Stomach (tissue), 9 donors: Measurements from ENCODE around the gene DIAPH3. TPM values are rescaled to one million over a fixed set of nuclear protein-coding genes. Genes with fewer than 3 reads are reported as not detected.

Experiments used
- DNase-seq, 2 donors: peaks; one replicate each; pipeline versions ENCODE4 v3.0.0 to v3.0.0-alpha.2; 2013 to 2019
- H3K27ac ChIP-seq, 5 donors: fragments of 200-600 bp in 4 of 5; sonication (generic) in 4 of 5; one replicate each; pipeline ENCODE4 v1.5.1; 2013 to 2019; ENCODE audit warnings: mild to moderate bottlenecking in 1 of 5, moderate library complexity in 1 of 5
- H3K27me3 ChIP-seq, 3 donors: fragments of 200-600 bp; sonication (generic); one replicate each; pipeline ENCODE4 v1.5.1; 2017 to 2019; ENCODE audit warnings: mixed run types in 1 of 3
- H3K36me3 ChIP-seq, 4 donors: fragments of 200-600 bp; sonication (generic); 1 replicate in 3 of 4; 2 replicates in 1 of 4; pipeline ENCODE4 v1.5.1; 2016 to 2019
- H3K4me1 ChIP-seq, 4 donors: fragments of 200-600 bp; sonication (generic); one replicate each; pipeline ENCODE4 v1.5.1; 2016 to 2019
- H3K4me3 ChIP-seq, 4 donors: fragments of 200-600 bp; sonication (generic) in 3 of 4; one replicate each; pipeline ENCODE4 v1.5.1; 2016 to 2019; ENCODE audit warnings: mild to moderate bottlenecking in 1 of 4
- H3K9me3 ChIP-seq, 4 donors: fragments of 200-600 bp; sonication (generic); one replicate each; pipeline ENCODE4 v1.5.1; 2016 to 2019
- EP300 ChIP-seq: sonication (generic); formaldehyde crosslinking; IDR thresholded peaks from one replicate; pipeline ENCODE4 v1.6.1; 2017; ENCODE audit warnings: antibody characterized with exemption
- POLR2A ChIP-seq, 4 donors: fragments of 450-650 bp; IDR thresholded peaks; one replicate each; pipeline ENCODE4 v1.6.1; 2016; ENCODE audit warnings: antibody characterized with exemption in 4 of 4, control low read depth in 2 of 4, mild to moderate bottlenecking in 1 of 4, moderate library complexity in 1 of 4
- POLR2AphosphoS5 ChIP-seq, 3 donors: sonication (generic); formaldehyde crosslinking; IDR thresholded peaks; one replicate each; pipeline ENCODE4 v1.6.1; 2016; ENCODE audit warnings: antibody characterized with exemption in 3 of 3
- WGBS, 5 donors: extraction: QIAGEN DNeasy Blood & Tissue Kit in 3 of 5; methylation state at CpG; one replicate each; pipeline versions ENCODE4 v1.1.5 to v1.1.7; 2013 to 2018; 5-methylcytosine and 5-hydroxymethylcytosine counted together
- intact Hi-C: fragments of 100-400 bp; cut with DNase I; formaldehyde crosslinking; loops from one replicate; pipeline ENCODE4 v1.15.1; 2023; ENCODE audit warnings: low total_unique reads
- polyA plus RNA-seq, 3 donors: library from polyadenylated mRNA; stranded (reverse); fragments of 200-250 nt; gene quantifications; one replicate each; pipeline ENCODE4 v1.2.3, GENCODE V29; 2013
- total RNA-seq, 5 donors: library from RNA; depleted of rRNA; stranded (reverse); fragments of >200 nt; gene quantifications; one replicate each; pipeline versions ENCODE4 v1.1.0 to v1.2.3, GENCODE V29; 2014 to 2016
- TF ChIP-seq, protein P1 (sequence below), 7 experiments: fragments of 450-650 bp in 4 of 7; fragments of 200-600 bp in 3 of 7; sonication (generic) in 3 of 7; IDR thresholded peaks; one replicate each; pipeline ENCODE4 v1.5.1; 2016 to 2019; ENCODE audit warnings: antibody characterized with exemption in 7 of 7, control low read depth in 2 of 7, mild to moderate bottlenecking in 1 of 7
- donor health status: healthy with polysubstance abuse.
- donor health status: Bipolar disorder and iron deficiency.
- donor health status: healthy.

Gene DIAPH3
- total and polyA plus RNA-seq, 8 donors, result 2.5 to 12.1 (median 4.6) TPM

DNA sequence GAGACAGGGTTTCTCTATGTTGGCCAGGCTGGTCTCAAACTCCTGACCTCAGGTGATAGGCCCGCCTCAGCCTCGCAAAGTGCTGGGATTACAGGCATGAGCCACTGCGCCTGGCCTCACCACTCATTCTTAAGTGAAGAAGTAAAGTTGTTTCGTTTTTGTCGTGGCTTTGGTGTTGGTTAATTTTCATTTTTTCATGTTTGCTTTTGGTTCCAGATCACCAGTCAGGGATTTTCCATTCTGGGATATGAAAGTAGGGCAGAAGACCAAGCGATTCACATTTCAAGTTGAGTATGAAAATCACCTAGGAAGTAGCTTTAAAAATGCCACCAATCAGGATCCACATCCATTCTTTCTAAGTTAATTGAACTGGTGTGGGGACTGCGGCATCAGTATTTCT, 289.9 kb downstream of the DIAPH3 start:
- no peak for DNase-seq
- H3K27me3 ChIP-seq, result no peaks in the 10 kb centered on the region
- intact Hi-C loops, result no loop called here
- WGBS, 5 donors, result 95 to 97% (median 97%) methylated on average over 7 of the region's 7 CpGs
- no peak overlapping the region for H3K27ac ChIP-seq
- H3K36me3 ChIP-seq, result no peaks in the 10 kb centered on the region
- H3K4me3 ChIP-seq, result no peak overlapping the region
- TF ChIP-seq POLR2AphosphoS5 (IDR thresholded peaks at IDR 0.05) (no peak), POLR2A (IDR thresholded peaks at IDR 0.05) (no peak), EP300 (no peak)
- TF ChIP-seq, protein P1, sequence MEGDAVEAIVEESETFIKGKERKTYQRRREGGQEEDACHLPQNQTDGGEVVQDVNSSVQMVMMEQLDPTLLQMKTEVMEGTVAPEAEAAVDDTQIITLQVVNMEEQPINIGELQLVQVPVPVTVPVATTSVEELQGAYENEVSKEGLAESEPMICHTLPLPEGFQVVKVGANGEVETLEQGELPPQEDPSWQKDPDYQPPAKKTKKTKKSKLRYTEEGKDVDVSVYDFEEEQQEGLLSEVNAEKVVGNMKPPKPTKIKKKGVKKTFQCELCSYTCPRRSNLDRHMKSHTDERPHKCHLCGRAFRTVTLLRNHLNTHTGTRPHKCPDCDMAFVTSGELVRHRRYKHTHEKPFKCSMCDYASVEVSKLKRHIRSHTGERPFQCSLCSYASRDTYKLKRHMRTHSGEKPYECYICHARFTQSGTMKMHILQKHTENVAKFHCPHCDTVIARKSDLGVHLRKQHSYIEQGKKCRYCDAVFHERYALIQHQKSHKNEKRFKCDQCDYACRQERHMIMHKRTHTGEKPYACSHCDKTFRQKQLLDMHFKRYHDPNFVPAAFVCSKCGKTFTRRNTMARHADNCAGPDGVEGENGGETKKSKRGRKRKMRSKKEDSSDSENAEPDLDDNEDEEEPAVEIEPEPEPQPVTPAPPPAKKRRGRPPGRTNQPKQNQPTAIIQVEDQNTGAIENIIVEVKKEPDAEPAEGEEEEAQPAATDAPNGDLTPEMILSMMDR (IDR thresholded peaks at IDR 0.05), result no peak
- H3K9me3 ChIP-seq, result no peaks in the 10 kb centered on the region
- peaks cover 0 to under 1% (median 0%) of the 10 kb centered on the region in 4 donors for H3K4me1 ChIP-seq

DNA sequence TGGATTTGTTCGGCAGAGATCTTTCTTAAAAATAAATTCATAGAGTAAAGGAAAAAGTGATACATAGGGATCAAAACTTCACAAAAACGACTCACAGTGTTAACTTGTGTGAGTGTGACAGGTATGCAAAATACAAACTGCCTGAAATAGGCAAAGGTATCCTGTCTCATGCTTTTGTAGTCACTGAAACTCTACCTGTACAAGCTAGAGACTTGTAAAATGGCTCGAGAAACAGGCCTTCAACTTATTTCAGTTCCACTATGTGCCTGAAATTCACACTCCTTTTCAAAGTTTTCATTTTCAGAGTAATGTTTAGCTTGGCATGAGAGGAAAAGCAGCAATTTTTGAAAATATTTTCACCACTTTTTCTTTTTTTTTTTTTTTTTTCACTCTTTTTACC, 290.4 kb downstream of the DIAPH3 start:
- Histone ChIP-seq H3K36me3 (no peaks in the 10 kb centered on the region), H3K4me3 (no peak overlapping the region), H3K9me3 (no peaks in the 10 kb centered on the region), H3K27me3 (no peaks in the 10 kb centered on the region), H3K27ac (no peak overlapping the region), H3K4me1 (no peaks in the 10 kb centered on the region)
- WGBS, 5 donors, result 83 to 93% (median 89%) methylated on average over 3 of the region's 3 CpGs
- intact Hi-C loops, result no loop called here
- no peak for TF ChIP-seq POLR2A (IDR thresholded peaks at IDR 0.05)
- TF ChIP-seq, protein P1 (IDR thresholded peaks at IDR 0.05), result no peak
- TF ChIP-seq EP300, result no peak
- TF ChIP-seq POLR2AphosphoS5 (IDR thresholded peaks at IDR 0.05), result no peak
- no peak for DNase-seq

DNA sequence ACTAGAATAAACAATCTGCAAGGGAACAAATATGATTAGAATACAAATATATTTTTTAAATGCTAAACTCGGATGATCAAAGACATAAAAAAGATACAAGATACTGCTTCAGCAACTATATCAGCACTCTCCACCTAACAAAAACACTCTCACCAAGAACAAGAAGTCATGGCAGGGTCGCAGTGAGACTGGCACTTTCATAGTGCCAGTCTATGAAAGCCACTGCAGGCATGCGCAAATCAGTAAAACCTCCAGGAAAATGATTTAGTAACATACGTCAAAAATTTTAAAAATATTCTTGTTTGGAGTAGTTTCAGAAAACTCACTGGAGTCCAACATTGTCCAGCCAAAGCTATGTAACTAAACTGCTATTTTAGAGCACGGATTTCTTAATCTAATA, 295.9 kb downstream of the DIAPH3 start:
- no peak for TF ChIP-seq POLR2A (IDR thresholded peaks at IDR 0.05)
- no peak for TF ChIP-seq EP300
- no peak for TF ChIP-seq POLR2AphosphoS5 (IDR thresholded peaks at IDR 0.05)
- TF ChIP-seq, protein P1 (IDR thresholded peaks at IDR 0.05), result no peak
- Histone ChIP-seq H3K36me3 (no peaks in the 10 kb centered on the region), H3K27me3 (no peaks in the 10 kb centered on the region), H3K4me3 (no peak overlapping the region), H3K4me1 (no peaks in the 10 kb centered on the region), H3K9me3 (no peaks in the 10 kb centered on the region), H3K27ac (no peak overlapping the region)
- no peak for DNase-seq
- WGBS, 5 donors, result 73 to 85% (median 83%) methylated on average over 5 of the region's 5 CpGs
- intact Hi-C loops, result no loop called here

DNA sequence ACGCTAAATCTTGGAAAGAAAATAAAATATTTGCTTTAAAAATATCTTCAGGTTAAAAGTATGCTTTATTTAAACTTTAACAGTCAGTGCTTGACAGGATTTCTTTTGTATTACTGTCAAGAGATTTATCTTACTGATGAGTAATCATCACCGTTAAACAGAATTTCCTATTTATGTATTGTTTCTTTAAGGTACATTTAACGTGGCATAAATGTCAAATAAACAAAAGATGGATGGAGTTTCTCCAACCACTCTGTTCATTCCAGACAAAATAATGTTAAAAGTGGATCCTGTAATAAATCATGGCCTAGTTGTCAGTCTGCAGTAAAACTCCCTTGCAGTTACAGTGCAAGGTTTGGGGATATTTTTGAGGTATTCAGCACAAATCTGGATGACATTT, 298.3 kb downstream of the DIAPH3 start:
- DNase-seq, result no peak
- Histone ChIP-seq H3K4me3 (no peak overlapping the region), H3K4me1 (no peaks in the 10 kb centered on the region), H3K27me3 (no peaks in the 10 kb centered on the region), H3K27ac (no peak overlapping the region), H3K9me3 (no peaks in the 10 kb centered on the region), H3K36me3 (no peaks in the 10 kb centered on the region)
- TF ChIP-seq POLR2A (IDR thresholded peaks at IDR 0.05) (no peak), EP300 (no peak), POLR2AphosphoS5 (IDR thresholded peaks at IDR 0.05) (no peak)
- TF ChIP-seq, protein P1 (IDR thresholded peaks at IDR 0.05), result no peak
- intact Hi-C loops, result no loop called here
- 10 to 22% (median 13%) methylated on average over 3 of the region's 3 CpGs for WGBS, 5 donors
